Measurements from ENCODE around the gene PAK4. TPM values are rescaled to one million over a fixed set of nuclear protein-coding genes. Genes with fewer than 3 reads are reported as not detected.

PAK4 gene
- total RNA-seq, result 10 to 100 TPM; 15.3 to 18.2 TPM

DNA sequence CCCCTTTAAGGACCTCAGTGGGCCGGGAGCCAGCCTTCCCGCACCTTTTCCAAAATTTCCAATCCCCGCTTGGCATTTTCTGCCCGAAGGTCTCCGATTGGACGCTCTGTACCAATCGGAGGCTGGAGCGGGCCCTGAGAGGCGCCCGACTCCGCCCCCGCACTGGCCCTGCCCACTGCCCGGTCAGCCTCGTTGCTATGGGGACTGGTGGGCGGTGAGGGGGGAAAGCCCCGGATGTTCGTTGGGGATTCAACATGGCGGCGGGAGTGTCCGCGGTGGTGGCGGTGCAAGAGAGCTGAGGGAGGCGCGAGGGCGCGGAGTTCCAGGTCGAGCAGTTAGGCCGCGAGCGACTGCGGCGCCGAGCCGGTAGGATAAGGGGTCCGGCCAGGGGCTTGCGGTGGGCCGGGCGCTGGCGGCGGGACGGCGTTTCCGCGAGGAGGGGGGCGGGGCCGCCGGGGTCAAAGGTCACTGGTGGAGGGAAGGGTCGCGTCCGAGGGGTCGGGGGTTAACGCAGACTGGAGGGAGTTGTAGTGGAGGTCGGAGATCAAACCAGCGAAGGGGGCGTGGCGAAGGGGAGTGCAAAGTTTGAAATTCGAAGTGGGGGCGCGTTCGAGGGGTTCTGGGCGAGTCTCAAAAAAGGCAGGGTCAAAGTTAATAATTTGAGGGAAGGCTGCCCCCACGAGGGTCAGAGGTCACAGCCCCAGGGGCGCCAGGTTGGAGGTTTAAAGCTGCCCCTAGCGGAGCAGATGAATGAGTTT, at the start of gene PAK4:
Gene PAK4, plus strand, starts transcription at position 233 of the 758 bp plus-strand sequence. CDS start 43,768 bp downstream, outside the sequence.
- POLR2A ChIA-PET, result interaction anchor here (0.6 to 1.4 kb wide), 4 partner anchors 30 to 935 kb away, joined by 3 read pairs; partner anchors contain the start of genes GMFG, MED29 and PAF1
- Mint-ChIP-seq H3K9me3 (ENCODE audit: insufficient read depth) (no peaks in the 10 kb centered on the region), H3K27me3 (ENCODE audit: low read depth) (peaks cover 2% of the 10 kb centered on the region), H3K4me3 (peak within 1 kb of the TSS; percentile 97), H3K36me3 (ENCODE audit: low read depth) (peaks cover 2% of the 10 kb centered on the region), H3K4me1 (ENCODE audit: low read depth) (peaks cover 35% of the 10 kb centered on the region), H3K27ac (peak within 1 kb of the TSS; percentile 93)
- peak; percentile 98 for DNase-seq
- CTCF ChIA-PET, result no interaction called here
- ATAC-seq, result peak; percentile 96

DNA sequence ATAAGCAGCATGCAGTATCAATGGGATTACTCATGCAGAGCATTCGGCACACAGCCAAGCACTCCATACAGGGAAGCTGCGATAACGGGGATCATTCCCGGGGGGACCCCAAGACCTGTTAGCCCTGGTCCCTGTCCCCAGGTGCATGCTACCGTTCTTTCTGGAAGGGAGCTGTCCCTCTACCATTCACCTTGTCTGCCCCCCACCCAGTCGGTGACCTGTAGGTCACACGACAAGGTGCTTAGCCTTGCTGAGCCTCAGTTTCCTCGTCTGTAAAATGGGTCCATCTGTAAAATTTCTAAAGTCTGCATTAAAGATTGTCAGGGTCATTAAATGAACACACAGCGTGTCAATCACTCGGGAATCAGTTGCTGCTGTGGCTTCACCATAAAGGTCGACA, 48.3 kb upstream of the PAK4 start:
- no peak for DNase-seq
- Mint-ChIP-seq H3K4me3 (no peak overlapping the region), H3K27me3 (ENCODE audit: low read depth) (peaks cover 24% of the 10 kb centered on the region), H3K4me1 (ENCODE audit: low read depth) (peaks cover 26% of the 10 kb centered on the region), H3K9me3 (ENCODE audit: insufficient read depth) (no peaks in the 10 kb centered on the region), H3K27ac (no peak overlapping the region), H3K36me3 (ENCODE audit: low read depth) (no peaks in the 10 kb centered on the region)
- ATAC-seq, result no peak
- CTCF ChIA-PET, result interaction anchor here (1.4 kb wide), 1 partner anchor 32 kb away, joined by 3 read pairs; no protein-coding TSS in a partner anchor
- POLR2A ChIA-PET, result no interaction called here

DNA sequence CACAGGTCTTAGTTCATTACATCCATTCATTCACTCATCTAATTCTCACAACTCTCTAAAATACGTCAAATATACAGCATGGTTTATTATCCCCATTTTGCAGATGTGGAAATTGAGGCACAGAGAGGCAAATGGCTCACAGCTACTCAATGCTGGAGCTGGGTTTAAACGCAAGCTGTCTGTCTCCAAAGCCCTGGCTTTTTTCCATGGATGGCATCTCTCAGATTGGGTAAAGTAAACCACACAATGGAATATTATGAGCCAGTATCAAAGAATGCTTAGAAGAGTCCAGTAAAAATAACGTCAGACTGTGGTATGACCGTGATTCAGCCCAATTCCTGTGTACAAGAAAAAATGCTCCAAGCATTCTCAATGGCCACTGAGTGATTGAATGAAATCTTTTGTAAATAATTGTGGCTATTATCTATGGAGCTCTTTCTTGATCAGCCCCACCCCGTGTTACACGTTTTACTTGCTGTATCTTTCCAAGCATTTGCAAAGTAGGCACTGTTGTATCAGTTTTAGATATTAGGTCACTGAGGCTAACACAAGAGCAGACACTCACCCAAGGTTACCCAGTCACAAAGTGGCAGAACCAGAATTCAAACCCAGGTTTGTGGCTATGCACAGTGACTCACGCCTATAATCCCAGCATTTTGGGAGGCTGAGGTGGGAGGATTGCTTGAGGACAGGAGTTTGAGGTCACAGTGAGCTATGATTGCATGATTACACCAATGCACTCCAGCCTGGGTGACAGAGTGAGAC, 47.0 kb upstream of the PAK4 start:
- no peaks in the 10 kb centered on the region for H3K9me3 Mint-ChIP-seq (ENCODE audit: insufficient read depth)
- peaks cover 37% of the 10 kb centered on the region for H3K27me3 Mint-ChIP-seq (ENCODE audit: low read depth)
- no peak for DNase-seq
- peaks cover 24% of the 10 kb centered on the region for H3K4me1 Mint-ChIP-seq (ENCODE audit: low read depth)
- H3K36me3 Mint-ChIP-seq (ENCODE audit: low read depth), result no peaks in the 10 kb centered on the region
- no peak for ATAC-seq
- H3K27ac Mint-ChIP-seq, result no peak overlapping the region
- ChIA-PET CTCF (interaction anchor here (1.4 kb wide), 1 partner anchor 31 kb away, joined by 3 read pairs; no protein-coding TSS in a partner anchor), POLR2A (interaction anchor here (0.6 kb wide), 1 partner anchor 861 kb away, joined by 3 read pairs; no protein-coding TSS in a partner anchor)
- no peak overlapping the region for H3K4me3 Mint-ChIP-seq

DNA sequence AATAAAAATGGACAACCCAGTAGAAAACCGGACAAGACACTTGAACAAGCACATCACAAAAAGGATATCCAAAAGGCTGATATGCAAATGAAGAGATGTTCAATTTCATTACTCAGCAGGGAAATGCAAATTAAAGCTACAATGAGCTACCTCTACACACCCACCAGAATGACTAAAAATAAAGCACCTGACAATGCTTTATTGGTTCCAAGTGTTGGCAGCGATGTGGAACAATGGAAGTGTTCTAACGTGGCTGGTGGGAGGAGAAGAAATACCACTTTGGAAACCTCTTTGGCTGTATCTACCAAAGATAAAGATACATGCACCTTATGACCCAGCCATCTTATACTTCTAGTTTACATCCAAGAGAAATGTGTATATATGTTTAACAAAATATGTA, 45.2 kb upstream of the PAK4 start:
- ChIA-PET POLR2A (no interaction called here), CTCF (no interaction called here)
- no peak overlapping the region for H3K4me3 Mint-ChIP-seq
- H3K27ac Mint-ChIP-seq, result no peak overlapping the region
- ATAC-seq, result no peak
- H3K36me3 Mint-ChIP-seq (ENCODE audit: low read depth), result no peaks in the 10 kb centered on the region
- H3K9me3 Mint-ChIP-seq (ENCODE audit: insufficient read depth), result no peaks in the 10 kb centered on the region
- H3K27me3 Mint-ChIP-seq (ENCODE audit: low read depth), result peaks cover 51% of the 10 kb centered on the region
- H3K4me1 Mint-ChIP-seq (ENCODE audit: low read depth), result peaks cover 21% of the 10 kb centered on the region
- DNase-seq, result no peak

DNA sequence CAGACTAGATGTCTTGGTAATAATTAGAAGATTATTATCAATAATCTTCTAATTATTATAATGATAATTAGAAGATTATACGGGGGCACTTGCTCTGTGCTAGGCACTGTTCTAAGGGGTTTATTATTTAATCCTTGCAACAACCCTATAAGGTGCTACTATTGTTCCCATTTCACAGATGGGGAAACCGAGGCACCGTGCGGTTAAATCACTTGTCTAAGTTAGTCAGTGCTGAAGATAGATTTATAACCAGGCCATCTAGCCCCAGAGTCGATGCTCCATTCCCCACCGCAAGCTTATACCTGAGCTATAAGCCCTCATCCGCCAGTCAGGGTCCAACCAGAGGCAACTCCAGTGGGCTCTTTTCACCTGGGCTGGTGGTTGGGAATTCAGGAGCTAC, 43.4 kb upstream of the PAK4 start:
- no peak for DNase-seq
- Mint-ChIP-seq H3K4me3 (no peak overlapping the region), H3K27me3 (ENCODE audit: low read depth) (peaks cover 55% of the 10 kb centered on the region), H3K4me1 (ENCODE audit: low read depth) (peaks cover 19% of the 10 kb centered on the region), H3K27ac (no peak overlapping the region), H3K36me3 (ENCODE audit: low read depth) (no peaks in the 10 kb centered on the region), H3K9me3 (ENCODE audit: insufficient read depth) (no peaks in the 10 kb centered on the region)
- no peak for ATAC-seq
- POLR2A ChIA-PET, result no interaction called here
- CTCF ChIA-PET, result no interaction called here

DNA sequence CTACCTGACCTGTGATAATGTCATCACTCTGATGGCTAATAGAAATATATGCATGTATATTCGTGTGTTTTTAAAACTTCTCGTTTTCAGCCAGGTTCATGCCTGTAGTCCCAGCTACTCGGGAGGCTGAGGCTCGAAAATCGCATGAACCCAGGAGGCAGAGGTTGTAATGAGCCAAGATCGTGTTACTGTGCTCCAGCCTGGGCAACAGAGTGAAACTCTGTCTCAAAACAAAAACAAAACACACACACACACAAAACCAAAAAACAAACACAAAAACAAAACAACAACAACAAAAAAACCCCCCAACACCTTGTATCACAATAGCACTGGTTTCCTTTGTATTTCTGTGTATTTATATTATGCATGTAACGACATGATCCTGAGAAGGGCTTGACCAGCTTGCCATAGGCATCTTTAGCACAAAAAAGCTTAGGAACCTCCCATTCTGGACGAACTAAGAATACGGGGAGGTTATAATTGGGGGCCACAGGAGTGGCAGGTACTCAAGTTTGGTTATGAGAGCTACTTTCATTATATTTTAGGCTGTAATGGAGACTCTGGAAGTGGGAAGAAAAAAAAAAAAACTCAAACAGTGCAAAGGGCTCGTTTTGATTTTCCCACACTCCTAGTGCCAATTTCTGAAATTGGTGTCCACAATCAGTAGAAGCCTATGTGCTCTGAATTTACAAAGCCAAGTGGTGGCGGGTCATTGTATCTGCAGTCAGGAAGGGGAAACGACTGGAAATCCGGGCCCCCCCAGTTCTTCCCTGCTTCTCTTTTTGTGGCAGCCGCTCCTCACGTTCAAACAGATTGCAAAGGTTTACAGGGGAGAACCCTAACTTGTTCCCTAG, 42.6 kb upstream of the PAK4 start:
- ChIA-PET POLR2A (interaction anchor here (0.5 kb wide), 1 partner anchor 1536 kb away, joined by 3 read pairs; no protein-coding TSS in a partner anchor), CTCF (no interaction called here)
- Mint-ChIP-seq H3K4me3 (peak overlapping the region; percentile 58), H3K27me3 (ENCODE audit: low read depth) (peaks cover 53% of the 10 kb centered on the region), H3K4me1 (ENCODE audit: low read depth) (peaks cover 19% of the 10 kb centered on the region), H3K27ac (no peak overlapping the region), H3K36me3 (ENCODE audit: low read depth) (no peaks in the 10 kb centered on the region), H3K9me3 (ENCODE audit: insufficient read depth) (no peaks in the 10 kb centered on the region)
- DNase-seq (no peak), ATAC-seq (no peak)

DNA sequence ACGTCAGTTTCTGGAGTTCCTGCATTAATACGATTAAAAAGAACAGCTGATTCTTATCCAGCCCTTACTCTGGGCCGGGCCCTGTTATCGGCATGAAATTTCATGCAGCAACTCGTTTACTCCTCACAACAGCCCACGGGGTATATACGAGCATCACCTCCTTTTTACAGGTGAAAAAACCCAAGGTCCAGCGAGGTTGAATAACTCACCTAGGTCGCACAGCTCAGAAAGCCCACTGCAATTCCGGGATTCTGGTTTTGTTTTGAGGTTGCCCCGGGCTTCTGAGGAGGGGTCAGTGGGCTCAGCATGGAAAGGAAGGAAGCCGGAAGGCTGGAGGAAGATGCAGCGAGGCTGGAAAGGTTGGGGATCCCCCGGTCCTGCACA, 42.0 kb upstream of the PAK4 start:
- no peak for ATAC-seq
- ChIA-PET CTCF (no interaction called here), POLR2A (interaction anchor here (0.5 kb wide), 1 partner anchor 1535 kb away, joined by 3 read pairs; no protein-coding TSS in a partner anchor)
- Mint-ChIP-seq H3K27ac (no peak overlapping the region), H3K4me3 (peak overlapping the region; percentile 58), H3K27me3 (ENCODE audit: low read depth) (peaks cover 50% of the 10 kb centered on the region), H3K9me3 (ENCODE audit: insufficient read depth) (no peaks in the 10 kb centered on the region), H3K4me1 (ENCODE audit: low read depth) (peaks cover 19% of the 10 kb centered on the region), H3K36me3 (ENCODE audit: low read depth) (no peaks in the 10 kb centered on the region)
- DNase-seq, result no peak

DNA sequence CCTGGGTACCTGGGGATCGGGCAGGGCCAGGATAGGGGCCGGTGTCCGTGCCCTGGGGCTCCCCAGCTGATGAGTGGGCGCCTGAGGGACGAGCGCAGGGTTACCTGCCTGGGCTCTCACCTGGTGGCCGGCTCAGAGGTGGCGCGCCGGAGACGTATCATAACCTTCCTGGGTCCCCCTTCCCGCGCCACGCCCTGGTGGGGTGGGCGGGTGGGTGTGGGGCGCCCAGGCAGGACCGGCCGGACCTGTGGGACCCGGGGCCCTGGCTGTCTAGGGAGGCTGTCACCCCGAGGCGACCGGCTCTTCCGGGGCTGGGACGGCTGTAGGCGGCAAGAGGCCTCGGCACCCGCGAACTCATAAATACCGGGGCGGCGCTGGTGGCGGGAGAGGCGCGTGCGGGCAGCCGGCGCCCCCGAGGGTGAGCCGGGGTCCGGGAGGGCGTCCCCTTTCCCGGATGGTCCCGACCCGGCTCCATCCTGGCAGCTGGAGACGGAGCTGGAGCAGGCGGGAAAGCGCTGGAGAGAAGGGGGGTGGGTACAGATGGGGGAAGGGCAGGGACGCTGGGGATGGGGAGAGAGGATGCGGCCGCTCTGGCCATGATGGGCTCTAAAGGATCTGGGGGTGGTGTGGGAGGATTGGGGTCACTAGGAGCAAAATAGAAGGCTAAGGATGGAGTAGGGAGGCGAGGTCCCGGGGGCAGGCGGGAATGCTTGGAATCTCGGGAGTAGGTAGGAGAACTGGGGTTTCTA, 41.4 kb upstream of the PAK4 start, which contains the start of gene ACP7:
Gene ACP7, plus strand, starts transcription at position 386 of the 749 bp plus-strand sequence. CDS start 902 bp downstream, outside the sequence.
- peak within 1 kb of the TSS; percentile 58 for H3K4me3 Mint-ChIP-seq
- no peaks in the 10 kb centered on the region for H3K36me3 Mint-ChIP-seq (ENCODE audit: low read depth)
- peak; percentile 73 for ATAC-seq
- H3K27ac Mint-ChIP-seq, result no peak within 1 kb of the TSS
- peaks cover 19% of the 10 kb centered on the region for H3K4me1 Mint-ChIP-seq (ENCODE audit: low read depth)
- CTCF ChIA-PET, result interaction anchor here (1.3 to 1.4 kb wide), 2 partner anchors 21 to 32 kb away, joined by 3 read pairs; no protein-coding TSS in a partner anchor
- no peaks in the 10 kb centered on the region for H3K9me3 Mint-ChIP-seq (ENCODE audit: insufficient read depth)
- POLR2A ChIA-PET, result no interaction called here
- DNase-seq, result peak; percentile 26
- H3K27me3 Mint-ChIP-seq (ENCODE audit: low read depth), result peaks cover 48% of the 10 kb centered on the region

DNA sequence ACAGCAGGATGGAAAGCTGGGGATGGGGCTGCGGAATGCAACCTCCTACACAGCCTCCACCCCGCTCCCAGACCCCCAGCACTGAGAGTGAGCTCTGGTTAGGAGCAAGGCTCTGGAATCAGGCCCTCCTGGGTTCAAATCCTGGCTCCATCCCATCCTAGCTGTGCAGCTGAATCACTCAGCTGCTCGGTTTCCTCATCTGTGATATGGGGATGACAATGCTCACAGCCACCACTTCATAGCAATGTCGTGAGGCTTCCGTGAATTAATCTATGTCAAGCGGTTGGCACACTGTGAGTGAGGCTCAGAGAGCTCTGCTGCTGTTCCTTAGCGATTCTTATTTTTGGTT, 40.9 kb upstream of the PAK4 start:
- Mint-ChIP-seq H3K9me3 (ENCODE audit: insufficient read depth) (no peaks in the 10 kb centered on the region), H3K27ac (no peak overlapping the region), H3K36me3 (ENCODE audit: low read depth) (no peaks in the 10 kb centered on the region), H3K4me1 (ENCODE audit: low read depth) (peaks cover 19% of the 10 kb centered on the region), H3K27me3 (ENCODE audit: low read depth) (peaks cover 48% of the 10 kb centered on the region), H3K4me3 (no peak overlapping the region)
- no peak for ATAC-seq
- no peak for DNase-seq
- POLR2A ChIA-PET, result no interaction called here
- CTCF ChIA-PET, result interaction anchor here (1.3 to 1.4 kb wide), 2 partner anchors 22 to 32 kb away, joined by 3 read pairs; no protein-coding TSS in a partner anchor

DNA sequence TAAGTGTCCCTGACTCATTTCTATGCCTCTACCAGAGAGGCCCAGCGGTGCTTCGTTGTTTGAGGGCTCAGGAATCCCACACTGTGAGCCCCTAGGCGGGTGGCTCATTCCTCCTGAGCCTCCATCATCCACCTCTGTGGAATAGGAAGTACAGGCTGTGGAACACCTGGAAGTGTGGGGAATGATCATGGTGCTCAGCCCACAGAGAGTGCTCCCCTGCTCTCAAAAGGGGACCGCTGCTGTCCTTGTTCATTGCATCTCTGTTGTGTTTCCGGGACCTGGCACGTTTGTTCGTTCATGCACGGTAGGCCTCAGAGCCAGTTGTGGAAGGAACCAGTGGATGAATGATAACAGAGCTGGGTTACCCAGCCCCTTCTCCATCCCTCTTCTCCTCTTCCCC, 40.2 kb upstream of the PAK4 start:
- H3K4me1 Mint-ChIP-seq (ENCODE audit: low read depth), result peaks cover 19% of the 10 kb centered on the region
- H3K36me3 Mint-ChIP-seq (ENCODE audit: low read depth), result no peaks in the 10 kb centered on the region
- ChIA-PET CTCF (interaction anchor here (1.3 to 1.4 kb wide), 2 partner anchors 22 to 33 kb away, joined by 3 read pairs; no protein-coding TSS in a partner anchor), POLR2A (no interaction called here)
- no peak for DNase-seq
- H3K4me3 Mint-ChIP-seq, result no peak overlapping the region
- no peak for ATAC-seq
- no peak overlapping the region for H3K27ac Mint-ChIP-seq
- H3K9me3 Mint-ChIP-seq (ENCODE audit: insufficient read depth), result no peaks in the 10 kb centered on the region
- H3K27me3 Mint-ChIP-seq (ENCODE audit: low read depth), result peaks cover 46% of the 10 kb centered on the region

DNA sequence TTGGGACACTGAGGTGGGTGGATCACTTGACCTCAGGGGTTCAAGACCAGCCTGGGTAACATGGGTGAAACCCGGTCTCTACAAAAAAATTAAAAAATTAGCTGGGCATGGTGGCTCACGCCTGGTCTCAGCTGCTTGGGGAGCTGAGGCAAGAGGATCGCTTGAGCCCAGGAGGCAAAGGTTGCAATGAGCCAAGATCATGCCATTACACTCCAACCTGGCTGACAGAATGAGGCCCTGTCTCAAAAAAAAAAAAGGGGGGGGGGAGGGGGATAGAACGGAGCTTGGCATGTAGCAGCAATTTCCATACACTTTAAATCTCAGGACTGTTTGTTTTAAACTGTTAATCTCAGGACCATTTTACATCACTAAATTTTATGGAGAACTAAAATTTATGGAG, 39.2 kb upstream of the PAK4 start:
- no peaks in the 10 kb centered on the region for H3K9me3 Mint-ChIP-seq (ENCODE audit: insufficient read depth)
- ChIA-PET CTCF (interaction anchor here (1.2 kb wide), 1 partner anchor 13 kb away, joined by 4 read pairs; no protein-coding TSS in a partner anchor), POLR2A (interaction anchor here (0.6 kb wide), 1 partner anchor 407 kb away, joined by 3 read pairs; no protein-coding TSS in a partner anchor)

More for the DNA sequence above, 39.2 kb upstream of the PAK4 start:
- peaks cover 39% of the 10 kb centered on the region for H3K27me3 Mint-ChIP-seq (ENCODE audit: low read depth)
- DNase-seq, result no peak
- peaks cover 15% of the 10 kb centered on the region for H3K4me1 Mint-ChIP-seq (ENCODE audit: low read depth)
- no peak for ATAC-seq
- H3K27ac Mint-ChIP-seq, result no peak overlapping the region
- H3K36me3 Mint-ChIP-seq (ENCODE audit: low read depth), result no peaks in the 10 kb centered on the region
- no peak overlapping the region for H3K4me3 Mint-ChIP-seq
